GM18867 (cell line): ENCODE measurements around the gene TNFAIP2.
"Not testable (repeated sequence)": the region's sequence is repeated elsewhere in the genome, so short reads cannot be mapped to it uniquely, and the experiment has no call there.

ENCODE experiments used
- ATAC-seq: cut with Tn5 transposase; IDR thresholded peaks from one replicate; pipeline ENCODE4 v1.9.1; 2021; ENCODE audit warnings: mild to moderate bottlenecking, moderate library complexity; ENCODE audit not compliant: unreplicated experiment

Gene TNFAIP2

GRCh38 chr14:103149351-103150237, 26.3 kb downstream of the TNFAIP2 start:
- ATAC-seq, result no peak

- no peak for ATAC-seq
These were observed 28.1 kb downstream of the TNFAIP2 start for GRCh38 chr14:103151270-103151945.

DNA sequence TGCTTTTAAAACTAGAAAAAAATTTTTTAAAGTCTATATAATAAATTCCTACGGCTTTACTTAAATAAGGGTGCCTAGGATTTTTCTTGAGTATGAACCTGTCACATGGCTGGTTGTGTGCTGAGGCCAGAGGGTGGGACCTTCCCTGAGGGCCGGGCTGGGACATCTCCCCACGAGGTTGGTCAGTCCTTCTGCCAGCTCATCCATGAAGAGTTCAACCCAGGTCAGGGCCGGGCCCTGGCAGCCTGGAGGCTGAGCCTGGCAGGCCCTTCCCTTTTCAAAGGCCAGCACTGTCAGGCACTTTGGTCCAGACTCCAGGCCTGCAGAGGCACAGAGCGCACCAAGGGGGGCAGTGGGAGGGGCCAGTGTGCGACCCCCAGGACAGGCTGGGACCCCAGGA, 31.7 kb downstream of the TNFAIP2 start:
- no peak for ATAC-seq

- not testable (repeated sequence) for ATAC-seq
These were observed 32.2 kb downstream of the TNFAIP2 start for GRCh38 chr14:103155416-103155815.

- ATAC-seq, result no peak
These were observed 32.6 kb downstream of the TNFAIP2 start for GRCh38 chr14:103155826-103156394.

DNA sequence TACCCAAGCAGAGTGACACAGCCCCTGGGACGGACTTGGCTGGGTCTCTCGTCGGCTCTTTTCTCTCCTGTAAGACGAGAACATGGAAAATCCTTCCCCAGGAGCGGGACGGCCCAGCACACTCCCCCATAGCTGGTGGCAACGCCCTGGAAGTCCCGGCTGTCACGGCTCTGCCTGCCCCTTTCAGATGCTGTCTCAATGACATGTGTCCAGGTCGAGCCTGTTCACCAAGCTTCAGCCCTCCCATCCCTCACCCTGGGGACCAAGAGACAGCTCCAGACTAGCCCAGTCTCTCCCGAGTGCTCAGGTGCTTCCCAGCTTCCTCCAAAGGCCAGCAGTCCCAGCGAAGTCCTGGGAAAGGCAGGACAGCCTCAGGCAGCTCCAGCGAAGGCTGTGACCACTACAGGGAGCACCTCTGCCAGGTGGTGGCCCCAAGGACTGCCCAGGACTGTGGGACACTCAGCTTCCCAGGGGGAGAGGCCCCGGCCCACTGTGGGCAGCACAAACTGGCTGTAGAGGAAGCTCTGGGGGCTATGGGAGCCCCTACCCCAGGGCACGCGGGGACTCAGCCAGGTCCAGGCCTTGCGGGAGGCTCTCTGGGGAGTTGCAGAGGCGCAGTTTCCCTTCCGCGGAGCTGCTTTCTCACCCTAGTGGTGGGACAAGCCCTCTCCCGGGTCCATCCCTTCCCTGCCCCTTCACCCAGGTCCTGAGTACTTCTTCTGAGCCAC, 33.6 kb downstream of the TNFAIP2 start:
- no peak for ATAC-seq

- ATAC-seq, result no peak
These were observed 34.7 kb downstream of the TNFAIP2 start for GRCh38 chr14:103157969-103158368.

DNA sequence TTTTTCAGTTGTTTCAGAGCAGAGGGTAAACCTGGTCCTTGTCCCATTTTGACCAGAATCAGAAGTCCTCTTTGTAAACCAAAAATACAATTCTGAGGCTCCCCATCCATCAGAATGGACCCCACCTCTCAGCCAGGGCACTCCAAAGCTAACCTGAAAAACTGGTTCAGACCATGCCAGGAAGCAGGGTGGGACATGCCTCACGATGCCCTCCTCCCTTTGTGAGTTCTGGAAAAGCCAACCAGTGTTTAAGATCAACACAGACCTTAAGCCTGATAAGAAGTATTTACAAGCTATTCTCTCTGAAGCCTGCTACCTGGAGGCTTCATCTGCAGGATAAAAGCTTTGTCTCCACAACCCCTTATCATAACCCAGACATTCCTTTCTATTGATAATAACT, 35.4 kb downstream of the TNFAIP2 start:
- no peak for ATAC-seq

DNA sequence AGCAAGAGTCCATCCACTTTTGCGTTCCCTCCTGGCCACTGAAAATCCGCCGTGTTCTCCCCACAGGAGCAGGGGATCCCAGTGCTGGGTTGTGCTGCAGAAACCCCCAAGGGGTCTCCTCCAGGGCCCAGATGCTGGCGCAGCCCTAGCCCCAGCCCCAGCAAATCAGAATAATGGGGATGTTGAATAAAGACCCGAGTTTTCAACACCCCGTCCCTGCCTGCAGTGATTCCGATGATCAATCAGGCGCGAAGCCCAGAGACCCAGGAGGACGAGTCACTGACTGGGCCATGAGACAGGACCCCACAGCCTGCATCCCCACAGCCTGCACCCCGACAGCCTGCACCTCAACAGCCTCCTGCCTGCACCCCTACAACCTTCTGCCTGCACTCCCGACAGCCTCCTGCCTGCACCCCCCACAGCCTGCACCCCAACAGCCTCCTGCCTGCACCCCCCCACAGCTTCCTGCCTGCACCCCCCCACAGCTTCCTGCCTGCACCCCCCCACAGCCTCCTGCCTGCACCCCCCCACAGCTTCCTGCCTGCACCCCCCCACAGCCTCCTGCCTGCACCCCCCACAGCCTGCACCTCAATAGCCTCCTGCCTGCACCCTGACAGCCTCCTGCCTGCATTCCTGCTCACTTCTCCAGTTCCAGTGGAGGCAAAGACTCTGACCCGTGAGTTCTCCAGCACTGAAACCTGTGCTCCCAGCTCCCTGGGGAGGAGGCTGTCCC, 37.2 kb downstream of the TNFAIP2 start:
- ATAC-seq, result no peak

DNA sequence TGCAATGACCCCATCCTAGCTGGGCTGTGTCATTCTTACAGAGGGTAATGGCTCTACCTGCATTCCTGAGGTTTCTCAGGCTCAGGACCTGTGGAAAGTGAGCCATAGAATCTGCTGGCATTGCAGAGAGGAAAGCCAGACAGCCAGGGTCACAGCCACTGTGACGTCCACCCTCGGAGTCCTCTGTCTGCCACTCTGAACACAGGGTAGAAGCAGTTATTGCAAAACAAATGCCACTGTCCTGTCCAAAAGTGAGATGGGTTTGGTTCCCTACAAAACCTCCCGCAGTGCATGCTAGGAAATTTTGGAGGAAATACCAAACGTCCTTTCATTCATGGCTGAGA, 37.8 kb downstream of the TNFAIP2 start:
- no peak for ATAC-seq

GRCh38 chr14:103163199-103163598, 39.9 kb downstream of the TNFAIP2 start:
- ATAC-seq, result no peak

- ATAC-seq, result no peak
These were observed 40.7 kb downstream of the TNFAIP2 start for GRCh38 chr14:103164006-103164405.

GRCh38 chr14:103164779-103165178, 41.5 kb downstream of the TNFAIP2 start:
- no peak for ATAC-seq

DNA sequence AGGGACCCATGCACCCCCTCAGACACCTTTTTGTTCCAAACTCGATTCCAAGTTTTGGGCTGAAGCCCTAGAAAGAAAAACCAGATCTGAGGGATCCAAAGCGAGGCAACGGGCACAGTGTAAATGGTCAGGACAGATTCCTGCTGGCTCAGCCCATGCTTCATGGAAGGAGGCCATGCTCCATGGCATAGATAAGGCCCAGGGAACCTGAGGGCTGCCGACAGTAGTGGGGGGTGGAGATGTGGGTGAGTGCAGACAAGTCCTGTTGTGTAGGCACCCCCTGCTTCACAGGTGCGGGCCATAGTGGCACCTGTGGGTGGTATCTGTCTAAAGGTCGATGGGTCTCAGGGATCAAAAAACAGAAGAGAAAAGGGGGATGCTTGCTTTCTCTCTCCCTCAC, 42.1 kb downstream of the TNFAIP2 start:
- no peak for ATAC-seq

DNA sequence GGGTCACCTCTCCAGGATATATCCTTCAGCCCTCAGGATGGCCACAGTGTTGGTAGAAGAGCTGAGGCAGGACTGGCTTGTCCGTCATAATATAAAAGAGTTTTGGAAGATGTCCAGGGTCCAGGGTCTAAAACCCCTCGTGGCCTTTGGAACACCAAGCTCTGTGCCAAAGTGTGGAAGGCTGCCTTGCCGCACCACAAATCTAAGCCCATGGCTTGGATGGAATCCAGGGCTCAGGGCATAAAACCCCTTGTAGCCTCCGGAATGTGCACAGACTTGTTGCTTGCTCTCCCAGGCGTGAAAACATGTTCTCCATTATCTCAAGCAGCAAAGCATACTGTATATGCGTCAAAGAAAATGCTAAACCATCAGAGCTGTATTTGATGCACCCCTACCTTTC, 46.7 kb downstream of the TNFAIP2 start:
- ATAC-seq, result no peak

DNA sequence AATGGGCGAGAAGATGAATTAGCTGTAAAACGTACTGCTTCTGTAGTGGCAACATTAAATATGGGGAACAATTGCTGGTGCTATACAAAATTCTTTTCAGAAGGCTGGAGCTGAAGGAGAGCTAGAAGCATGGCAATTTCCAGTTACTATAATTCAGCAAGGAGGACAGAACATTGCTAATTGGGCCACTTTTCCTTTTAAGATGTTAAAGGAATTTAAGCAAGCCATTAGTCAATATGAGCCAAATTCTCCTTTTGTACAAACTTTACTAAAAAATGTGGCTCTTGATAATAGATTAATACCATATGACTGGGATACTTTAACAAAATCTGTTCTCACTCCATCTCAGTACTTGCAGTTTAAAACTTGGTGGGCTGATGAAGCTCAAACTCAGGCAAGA, 47.9 kb downstream of the TNFAIP2 start:
- not testable (repeated sequence) for ATAC-seq

DNA sequence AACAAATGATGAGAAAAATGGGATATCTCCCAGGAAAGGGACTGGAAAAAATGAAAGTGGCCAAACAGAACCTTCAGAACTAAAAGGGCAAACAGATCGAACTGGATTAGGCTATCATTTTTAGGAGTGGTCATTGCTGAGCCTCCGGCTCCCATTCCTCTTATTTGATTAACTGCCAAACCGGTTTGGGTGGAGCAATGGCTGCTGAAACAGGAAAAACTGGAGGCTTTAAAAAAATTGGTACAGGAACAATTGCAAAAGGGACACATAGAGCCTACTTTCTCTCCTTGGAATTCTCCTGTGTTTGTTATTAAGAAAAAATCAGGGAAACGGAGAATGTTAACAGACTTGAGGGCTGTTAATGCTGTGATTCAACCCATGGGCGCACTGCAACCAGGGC, 49.7 kb downstream of the TNFAIP2 start:
- no peak for ATAC-seq

- ATAC-seq, result not testable (repeated sequence)
These were observed 50.6 kb downstream of the TNFAIP2 start for GRCh38 chr14:103173887-103174286.

GRCh38 chr14:103176176-103176575, 52.9 kb downstream of the TNFAIP2 start:
- ATAC-seq, result not testable (repeated sequence)

- ATAC-seq, result no peak
These were observed 54.1 kb downstream of the TNFAIP2 start for GRCh38 chr14:103177376-103177775.

GRCh38 chr14:103178521-103178920, 55.3 kb downstream of the TNFAIP2 start:
- no peak for ATAC-seq
